Measurements from ENCODE around the gene RIF1. TPM values are rescaled to one million over a fixed set of nuclear protein-coding genes. Genes with fewer than 3 reads are reported as not detected.

Gene RIF1
- total RNA-seq, 1 experiment from 2014 or later = 123 TPM

DNA sequence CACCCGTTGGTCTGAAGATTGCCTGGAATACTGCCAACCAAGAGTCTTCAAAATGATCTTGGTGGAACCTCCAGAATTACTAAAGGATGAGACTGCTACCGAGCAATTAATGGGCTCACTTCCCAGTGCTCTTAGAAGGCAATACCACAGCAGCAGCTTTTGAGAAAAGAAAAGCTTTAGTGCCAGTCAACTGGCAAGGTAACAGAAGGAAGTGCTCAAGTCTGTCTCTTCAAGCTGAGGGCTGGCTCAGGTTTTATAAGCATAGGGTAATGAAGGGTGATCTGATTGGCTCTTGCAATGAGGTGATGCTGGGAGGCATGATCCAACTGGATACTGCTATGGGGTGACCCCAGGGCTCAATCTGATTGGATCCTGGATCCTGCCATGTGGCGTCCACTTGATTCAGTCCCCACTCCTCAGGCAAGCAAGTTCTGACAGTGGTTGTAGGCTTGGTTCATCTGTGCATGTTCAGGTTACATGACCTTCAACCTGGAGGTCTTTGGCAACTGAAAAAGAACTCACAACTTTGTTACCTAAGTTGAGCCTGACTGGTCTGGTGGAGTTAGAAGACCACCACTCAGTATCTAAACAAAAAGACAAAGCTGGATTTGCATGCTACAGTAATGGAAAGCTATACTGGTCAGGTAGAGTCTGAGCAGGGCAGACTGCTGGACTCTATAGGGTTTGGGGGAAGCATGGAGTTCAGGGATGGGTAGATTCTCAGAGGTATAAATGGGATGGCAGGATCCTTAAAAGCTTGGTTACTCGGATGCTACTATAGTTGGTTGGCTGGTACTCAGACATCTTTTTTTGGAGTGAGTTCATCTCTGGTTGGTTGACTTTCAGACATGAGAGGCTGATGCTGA, 14.0 kb upstream of the RIF1 start:
- Histone ChIP-seq H3K27me3 (ENCODE audit: insufficient read depth, low read length) (no peaks in the 10 kb centered on the region), H4K5ac (ENCODE audit: insufficient read length, low read depth, low read length) (no peak overlapping the region), H2BK5ac (ENCODE audit: insufficient read length, low read length) (no peak overlapping the region), H4K20me1 (ENCODE audit: control insufficient read depth, insufficient read depth, insufficient read length) (no peaks in the 10 kb centered on the region), H3K56ac (ENCODE audit: insufficient read length, low read depth, low read length) (no peak overlapping the region), H3K14ac (ENCODE audit: insufficient read depth, low read length) (no peak overlapping the region), H2BK12ac (ENCODE audit: insufficient read length, low read depth, low read length) (no peak overlapping the region), H3K9ac (ENCODE audit: extremely low read depth, insufficient read length, low read length) (no peak overlapping the region), H4K8ac (replicated peaks; ENCODE audit: insufficient read length, low read depth, low read length) (no peak overlapping the region), H2AK5ac (ENCODE audit: insufficient read length, low read length) (no peak overlapping the region), H3K23me2 (ENCODE audit: insufficient read length, low read depth, low read length, poor library complexity, severe bottlenecking) (no peaks in the 10 kb centered on the region), H2BK15ac (ENCODE audit: low read depth, low read length) (no peak overlapping the region), H3K4me1 (ENCODE audit: insufficient read depth, low read length) (no peaks in the 10 kb centered on the region; the same call in 1 of the 2 replicates), H3K9me3 (ENCODE audit: control insufficient read depth, low read depth, low read length) (no peaks in the 10 kb centered on the region), H2BK120ac (ENCODE audit: low read depth, low read length, poor library complexity, severe bottlenecking) (no peak overlapping the region), H2BK20ac (ENCODE audit: low read depth, low read length, poor library complexity, severe bottlenecking) (no peak overlapping the region), H3K27ac (ENCODE audit: insufficient read length, low read depth, low read length) (no peak overlapping the region), H3K23ac (ENCODE audit: insufficient read length, low read depth, low read length) (no peak overlapping the region), H3K4me2 (ENCODE audit: insufficient read depth, insufficient read length, low read length) (no peak overlapping the region), H3K4ac (ENCODE audit: low read depth, low read length) (no peak overlapping the region), H3K18ac (ENCODE audit: insufficient read length, low read depth, low read length) (no peak overlapping the region), H2AFZ (ENCODE audit: low read length) (no peak overlapping the region), H3T11ph (ENCODE audit: low read length) (no peak overlapping the region), H4K91ac (ENCODE audit: insufficient read length, low read depth, low read length) (no peak overlapping the region), H3K79me2 (ENCODE audit: insufficient read depth, low read length) (no peaks in the 10 kb centered on the region), H3K79me1 (ENCODE audit: insufficient read depth, low read depth, low read length, poor library complexity, severe bottlenecking) (no peaks in the 10 kb centered on the region)
- Mint-ChIP-seq H3K27ac (no peak overlapping the region), H3K9me3 (peaks cover 6% of the 10 kb centered on the region in 2 experiments; a peak in 3 of 5 replicates), H3K36me3 (ENCODE audit: insufficient read depth in 1 of 3, low read depth in 3 of 3) (peaks cover 0 to 10% (median 2%) of the 10 kb centered on the region in 3 experiments; a peak in 3 of 7 replicates), H3K4me1 (no peaks in the 10 kb centered on the region), H3K27me3 (ENCODE audit: low read depth) (no peaks in the 10 kb centered on the region), H3K4me3 (no peak overlapping the region)
- DNase-seq = no peak
- no CpG with 5 or more reads among the region's 4 CpGs for WGBS (ENCODE audit: extremely low coverage, insufficient read length, low lambda C conversion rate)
- no peak for TF ChIP-seq CTCF (conservative IDR thresholded peaks at IDR 0.05)
